Breast epithelium (tissue), 4 donors: ENCODE data around the gene ADRA1B. TPM values are rescaled to one million over a fixed set of nuclear protein-coding genes. Genes with fewer than 3 reads are reported as not detected.

ENCODE experiments used
- DNase-seq, 2 donors: peaks; one replicate each; pipeline ENCODE4 v3.0.0-alpha.2; 2019; ENCODE audit warnings: low spot score in 2 of 2
- H3K27ac ChIP-seq, 2 donors: fragments of 200-600 bp; sonication (generic) in 1 of 2; one replicate each; pipeline ENCODE4 v1.5.1; 2016 to 2019; ENCODE audit warnings: mild to moderate bottlenecking in 1 of 2
- H3K27me3 ChIP-seq, 2 donors: fragments of 200-600 bp; sonication (generic) in 1 of 2; one replicate each; pipeline versions ENCODE4 v1.5.1 to v1.6.0; 2017 to 2019; ENCODE audit warnings: control low read depth in 1 of 2, mild to moderate bottlenecking in 1 of 2
- H3K36me3 ChIP-seq: fragments of 200-600 bp; one replicate; pipeline ENCODE4 v1.5.1; 2019
- H3K4me1 ChIP-seq, 2 donors: fragments of 200-600 bp; sonication (generic); one replicate each; pipeline ENCODE4 v1.5.1; 2016 to 2019; ENCODE audit warnings: control low read depth in 1 of 2
- H3K4me3 ChIP-seq, 3 donors: fragments of 200-600 bp; sonication (generic); 1 replicate in 2 of 3; 2 replicates in 1 of 3; pipeline ENCODE4 v1.5.1; 2016 to 2019; ENCODE audit warnings: mild to moderate bottlenecking in 3 of 3, moderate library complexity in 2 of 3
- H3K9me3 ChIP-seq, 2 donors: fragments of 200-600 bp; sonication (generic) in 1 of 2; one replicate each; pipeline ENCODE4 v1.5.1; 2016 to 2019; ENCODE audit warnings: control low read depth in 1 of 2
- POLR2A ChIP-seq: fragments of 450-650 bp; IDR thresholded peaks from one replicate; pipeline ENCODE4 v1.6.1; 2016; ENCODE audit warnings: antibody characterized with exemption, mild to moderate bottlenecking, moderate library complexity
- POLR2AphosphoS5 ChIP-seq, 3 donors: sonication (generic); formaldehyde crosslinking; IDR thresholded peaks; one replicate each; pipeline ENCODE4 v1.6.1; 2017; ENCODE audit warnings: antibody characterized with exemption in 3 of 3
- intact Hi-C: fragments of 100-400 bp; cut with DNase I; formaldehyde crosslinking; loops from one replicate; pipeline ENCODE4 v1.15.1; 2023; ENCODE audit warnings: low total_unique reads
- total RNA-seq, 3 donors: library from RNA; depleted of rRNA; stranded (reverse); fragments of >200 nt; gene quantifications; one replicate each; pipeline ENCODE4 v1.1.0, GENCODE V29; 2016
- TF ChIP-seq, protein P1 (sequence below), 3 donors: fragments of 450-650 bp; IDR thresholded peaks; one replicate each; pipeline ENCODE4 v1.5.1; 2016 to 2017; ENCODE audit warnings: antibody characterized with exemption in 3 of 3, mild to moderate bottlenecking in 3 of 3, moderate library complexity in 3 of 3

Gene ADRA1B
- total RNA-seq, 3 donors from 2014 or later = 0.33 to 2.9 (median 0.88) TPM

DNA sequence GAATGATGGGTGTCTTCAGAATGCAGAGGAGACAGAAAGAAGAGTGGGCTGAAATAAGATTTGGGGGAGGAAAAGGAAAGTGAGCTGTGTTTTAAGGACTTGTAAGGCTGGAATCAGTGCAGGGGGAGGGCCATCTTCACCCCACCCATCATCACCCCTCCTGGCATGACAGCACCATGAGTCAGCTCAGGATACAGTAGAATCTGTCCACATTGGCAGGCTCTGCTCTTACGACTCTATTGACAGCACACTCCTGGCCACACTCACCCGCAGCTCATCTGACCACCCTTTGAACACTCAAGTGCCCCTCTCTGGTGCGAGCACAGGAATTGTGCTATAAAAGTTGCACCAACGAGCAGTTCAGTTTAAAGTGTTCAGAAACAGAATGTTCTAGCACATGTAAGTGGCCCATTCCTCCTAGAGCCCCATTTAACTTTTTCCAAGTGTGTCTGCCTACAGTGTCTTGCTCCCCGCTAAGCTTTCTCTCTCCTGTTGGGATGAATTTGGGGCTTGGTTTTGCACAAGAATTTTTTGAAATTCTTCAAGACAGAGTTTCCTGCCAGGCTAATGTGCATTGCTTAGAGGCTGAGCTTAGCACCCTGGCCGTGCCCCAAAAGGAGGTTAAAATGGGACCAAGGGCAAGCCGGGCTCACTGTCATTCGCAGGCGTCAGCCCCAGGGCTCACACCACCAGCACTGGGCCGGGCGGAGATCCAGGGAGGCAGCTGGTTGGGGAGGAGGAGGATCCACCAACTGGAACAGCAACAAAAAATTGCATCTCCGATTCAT lies 12.0 kb downstream of the ADRA1B start:
- Histone ChIP-seq H3K36me3 (no peaks in the 10 kb centered on the region), H3K4me3 (no peak overlapping the region), H3K27me3 (peaks cover 0 to 10% of the 10 kb centered on the region in 2 donors), H3K27ac (no peak overlapping the region), H3K4me1 (no peaks in the 10 kb centered on the region), H3K9me3 (no peaks in the 10 kb centered on the region)
- no peak for DNase-seq
- TF ChIP-seq POLR2AphosphoS5 (IDR thresholded peaks at IDR 0.05) = no peak
- TF ChIP-seq, protein P1, sequence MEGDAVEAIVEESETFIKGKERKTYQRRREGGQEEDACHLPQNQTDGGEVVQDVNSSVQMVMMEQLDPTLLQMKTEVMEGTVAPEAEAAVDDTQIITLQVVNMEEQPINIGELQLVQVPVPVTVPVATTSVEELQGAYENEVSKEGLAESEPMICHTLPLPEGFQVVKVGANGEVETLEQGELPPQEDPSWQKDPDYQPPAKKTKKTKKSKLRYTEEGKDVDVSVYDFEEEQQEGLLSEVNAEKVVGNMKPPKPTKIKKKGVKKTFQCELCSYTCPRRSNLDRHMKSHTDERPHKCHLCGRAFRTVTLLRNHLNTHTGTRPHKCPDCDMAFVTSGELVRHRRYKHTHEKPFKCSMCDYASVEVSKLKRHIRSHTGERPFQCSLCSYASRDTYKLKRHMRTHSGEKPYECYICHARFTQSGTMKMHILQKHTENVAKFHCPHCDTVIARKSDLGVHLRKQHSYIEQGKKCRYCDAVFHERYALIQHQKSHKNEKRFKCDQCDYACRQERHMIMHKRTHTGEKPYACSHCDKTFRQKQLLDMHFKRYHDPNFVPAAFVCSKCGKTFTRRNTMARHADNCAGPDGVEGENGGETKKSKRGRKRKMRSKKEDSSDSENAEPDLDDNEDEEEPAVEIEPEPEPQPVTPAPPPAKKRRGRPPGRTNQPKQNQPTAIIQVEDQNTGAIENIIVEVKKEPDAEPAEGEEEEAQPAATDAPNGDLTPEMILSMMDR (IDR thresholded peaks at IDR 0.05) = no peak
- no peak for TF ChIP-seq POLR2A
- intact Hi-C loops = no loop called here

DNA sequence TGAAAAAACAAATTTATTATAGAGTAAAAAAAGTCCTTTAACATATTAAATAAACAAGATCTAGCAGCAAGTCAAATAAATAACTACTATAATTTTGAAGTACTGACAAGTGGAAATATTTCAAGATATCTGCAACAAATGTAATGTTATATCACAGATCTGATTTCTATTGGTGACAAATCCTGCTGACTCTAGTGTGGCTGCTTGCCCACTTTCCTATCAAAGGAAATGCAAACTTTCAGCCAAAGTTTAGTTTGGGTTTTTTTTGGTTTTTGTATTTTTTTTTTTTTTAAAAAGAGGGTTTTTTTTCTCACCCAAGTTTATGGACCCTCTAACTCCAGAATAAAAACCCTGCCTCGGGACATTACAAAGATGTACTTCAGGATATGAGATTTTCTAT lies 12.9 kb downstream of the ADRA1B start:
- H3K4me3 ChIP-seq = no peak overlapping the region
- H3K27me3 ChIP-seq = peaks cover 0 to 4% of the 10 kb centered on the region in 2 donors
- no peak overlapping the region for H3K27ac ChIP-seq
- TF ChIP-seq POLR2A = no peak
- TF ChIP-seq, protein P1 (IDR thresholded peaks at IDR 0.05) = no peak
- TF ChIP-seq POLR2AphosphoS5 (IDR thresholded peaks at IDR 0.05) = no peak
- H3K9me3 ChIP-seq = no peaks in the 10 kb centered on the region
- DNase-seq = no peak
- H3K4me1 ChIP-seq = no peaks in the 10 kb centered on the region
- intact Hi-C loops = no loop called here
- no peaks in the 10 kb centered on the region for H3K36me3 ChIP-seq

DNA sequence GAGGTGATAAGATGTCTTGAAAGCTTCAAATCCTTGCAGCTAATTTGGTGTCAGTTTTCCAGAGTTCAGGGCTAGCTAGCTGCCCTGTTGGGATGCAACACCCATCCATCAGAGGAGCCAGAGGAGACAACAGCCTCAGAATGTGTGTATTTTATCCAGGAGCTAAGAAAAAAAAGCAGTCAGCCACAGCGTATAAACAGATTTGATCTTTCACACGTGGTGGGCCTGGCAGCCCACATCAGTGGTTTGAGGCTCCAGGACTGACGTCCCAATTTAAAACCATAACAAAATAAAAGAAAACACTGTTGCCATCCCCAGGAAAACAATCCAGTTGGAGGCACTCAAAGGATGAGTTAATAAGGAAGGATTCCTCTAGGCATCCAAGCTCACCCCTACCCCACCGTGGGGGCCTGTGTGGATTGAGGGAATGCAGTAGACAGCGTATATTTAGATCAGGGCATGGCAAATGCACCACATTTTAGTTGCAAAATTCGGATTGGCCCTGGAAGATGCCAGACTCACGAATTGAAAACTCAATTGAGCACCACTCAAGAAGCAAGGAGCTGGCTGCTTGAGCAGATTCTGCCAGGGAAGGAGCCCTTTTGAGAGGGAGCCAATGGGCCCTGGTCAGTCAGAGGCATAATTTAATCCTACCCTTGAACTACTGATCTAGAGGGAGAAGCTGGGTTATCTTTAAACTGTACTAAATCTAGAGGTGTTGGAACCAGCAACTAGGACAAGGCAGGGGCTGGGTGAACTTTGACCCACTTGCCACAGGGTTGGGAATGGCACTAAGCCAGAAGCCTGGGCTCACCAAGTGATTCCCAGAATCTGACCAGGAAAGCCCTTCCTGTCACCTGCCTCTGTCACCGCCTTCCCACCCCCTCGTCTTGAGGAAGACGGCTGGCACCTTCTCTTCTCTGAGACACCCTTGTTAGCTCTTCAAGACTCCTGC lies 17.5 kb downstream of the ADRA1B start:
- no peaks in the 10 kb centered on the region for H3K4me1 ChIP-seq
- no peaks in the 10 kb centered on the region for H3K9me3 ChIP-seq
- no peaks in the 10 kb centered on the region for H3K36me3 ChIP-seq
- no peak overlapping the region for H3K4me3 ChIP-seq
- intact Hi-C loops = no loop called here
- no peak overlapping the region for H3K27ac ChIP-seq
- no peak for DNase-seq
- TF ChIP-seq POLR2A (no peak), POLR2AphosphoS5 (IDR thresholded peaks at IDR 0.05) (no peak)
- TF ChIP-seq, protein P1 (IDR thresholded peaks at IDR 0.05) = no peak
- H3K27me3 ChIP-seq = no peaks in the 10 kb centered on the region

DNA sequence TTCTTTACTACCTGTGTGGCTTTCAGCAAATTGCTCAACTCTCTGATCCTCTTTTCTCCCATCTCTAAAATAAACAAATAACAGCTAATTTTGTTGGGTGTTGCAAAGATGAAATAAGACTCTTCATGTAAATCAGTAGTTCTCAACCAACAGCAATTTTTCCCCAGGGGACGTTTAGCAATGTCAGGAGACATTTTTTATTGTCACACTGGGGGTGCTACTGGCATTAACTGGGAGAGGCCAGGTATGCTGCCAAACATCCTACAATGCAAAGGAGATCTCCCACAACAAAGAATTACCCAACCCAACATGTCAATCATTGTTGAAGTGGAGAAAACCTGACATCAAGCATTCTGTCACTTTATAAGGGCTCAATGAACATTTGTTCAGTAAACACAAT lies 19.7 kb downstream of the ADRA1B start:
- DNase-seq = no peak
- intact Hi-C loops = no loop called here

More for the DNA sequence above, 19.7 kb downstream of the ADRA1B start:
- no peaks in the 10 kb centered on the region for H3K36me3 ChIP-seq
- no peak overlapping the region for H3K4me3 ChIP-seq
- no peaks in the 10 kb centered on the region for H3K9me3 ChIP-seq
- TF ChIP-seq, protein P1 (IDR thresholded peaks at IDR 0.05) = no peak
- TF ChIP-seq POLR2AphosphoS5 (IDR thresholded peaks at IDR 0.05) (no peak), POLR2A (no peak)
- H3K27me3 ChIP-seq = no peaks in the 10 kb centered on the region
- no peak overlapping the region for H3K27ac ChIP-seq
- no peaks in the 10 kb centered on the region for H3K4me1 ChIP-seq
